Trophoblast cell (in vitro differentiated cells and primary cell): ENCODE measurements around the gene MMP3.

Experiments used
- DNase-seq, 2 donors: peaks; one replicate each; pipeline ENCODE4 v3.0.0-alpha.2; 2016
- H2AFZ ChIP-seq: 2 replicates; pipeline ENCODE4 v1.6.1; 2013; ENCODE audit warnings: low read length, moderate library complexity, mild to moderate bottlenecking; ENCODE audit not compliant: insufficient read depth, poor library complexity
- H2AK5ac ChIP-seq: 2 replicates; pipeline ENCODE4 v1.6.1; 2013; ENCODE audit warnings: mild to moderate bottlenecking, low read length
- H2BK120ac ChIP-seq: 2 replicates; pipeline ENCODE4 v1.6.1; 2013; ENCODE audit warnings: low read length, mild to moderate bottlenecking, moderate library complexity; ENCODE audit not compliant: insufficient read depth, poor library complexity
- H2BK12ac ChIP-seq: 2 replicates; pipeline ENCODE4 v1.6.1; 2013; ENCODE audit warnings: mild to moderate bottlenecking, low read length, moderate library complexity
- H2BK5ac ChIP-seq: 2 replicates; pipeline ENCODE4 v1.6.1; 2013; ENCODE audit warnings: low read length, low read depth, moderate library complexity, mild to moderate bottlenecking; ENCODE audit not compliant: poor library complexity
- H3K14ac ChIP-seq: 2 replicates; pipeline ENCODE4 v1.6.1; 2013; ENCODE audit warnings: mild to moderate bottlenecking, low read length
- H3K18ac ChIP-seq: 2 replicates; pipeline ENCODE4 v1.6.1; 2013; ENCODE audit warnings: mild to moderate bottlenecking, low read length
- H3K23ac ChIP-seq: 2 replicates; pipeline ENCODE4 v1.6.1; 2013; ENCODE audit warnings: low read length
- H3K27ac ChIP-seq: 2 replicates; pipeline ENCODE4 v1.5.1; 2013; ENCODE audit warnings: low read depth, mild to moderate bottlenecking, inconsistent platforms, low read length, moderate library complexity
- H3K27me3 ChIP-seq: 2 replicates; pipeline ENCODE4 v1.6.1; 2013; ENCODE audit warnings: inconsistent platforms, mild to moderate bottlenecking, low read length, moderate library complexity; ENCODE audit not compliant: insufficient read depth
- H3K36me3 ChIP-seq, 2 experiments: 1 replicate in 1 of 2; 2 replicates in 1 of 2; pipeline ENCODE4 v1.6.1; 2013; ENCODE audit warnings: low read length in 2 of 2, mild to moderate bottlenecking in 2 of 2, moderate library complexity in 1 of 2; ENCODE audit not compliant: insufficient read depth in 2 of 2, control insufficient read depth in 1 of 2
- H3K4ac ChIP-seq: 2 replicates; pipeline ENCODE4 v1.6.1; 2013; ENCODE audit warnings: low read depth, mild to moderate bottlenecking, low read length, moderate library complexity
- H3K4me1 ChIP-seq, 2 experiments: 1 replicate in 1 of 2; 2 replicates in 1 of 2; pipeline ENCODE4 v1.6.1; 2013; ENCODE audit warnings: low read length in 2 of 2, mild to moderate bottlenecking in 2 of 2, moderate library complexity in 1 of 2; ENCODE audit not compliant: insufficient read depth in 2 of 2, control insufficient read depth in 1 of 2
- H3K4me2 ChIP-seq: 2 replicates; pipeline ENCODE4 v1.6.1; 2013; ENCODE audit warnings: inconsistent platforms, mild to moderate bottlenecking, low read length, moderate library complexity
- H3K4me3 ChIP-seq: 2 replicates; pipeline ENCODE4 v1.5.1; 2013; ENCODE audit warnings: mild to moderate bottlenecking, low read depth, low read length, inconsistent platforms
- H3K79me1 ChIP-seq: one replicate; pipeline ENCODE4 v1.6.1; 2013; ENCODE audit warnings: low read length
- H3K79me2 ChIP-seq: 2 replicates; pipeline ENCODE4 v1.6.1; 2013; ENCODE audit warnings: low read length, mild to moderate bottlenecking; ENCODE audit not compliant: control insufficient read depth, insufficient read depth, poor library complexity
- H3K9ac ChIP-seq: 2 replicates; pipeline ENCODE4 v1.6.1; 2013; ENCODE audit warnings: mild to moderate bottlenecking, low read length
- H3K9me3 ChIP-seq: 2 replicates; pipeline ENCODE4 v1.6.1; 2013; ENCODE audit warnings: low read depth, mild to moderate bottlenecking, control low read depth, inconsistent platforms, low read length; ENCODE audit not compliant: insufficient read depth
- H4K12ac ChIP-seq: 2 replicates; pipeline ENCODE4 v1.6.1; 2013; ENCODE audit warnings: low read depth, mild to moderate bottlenecking, low read length, moderate library complexity
- H4K8ac ChIP-seq: 2 replicates; pipeline ENCODE4 v1.6.1; 2013; ENCODE audit warnings: low read depth, mild to moderate bottlenecking, low read length, moderate library complexity
- H4K91ac ChIP-seq: one replicate; pipeline ENCODE4 v1.6.1; 2013; ENCODE audit warnings: low read depth, mild to moderate bottlenecking, low read length, moderate library complexity
- WGBS: extraction: QIAGEN DNeasy Blood & Tissue Kit; methylation state at CpG from one replicate; pipeline ENCODE4 v1.1.7; 2013; ENCODE audit warnings: missing lambda C conversion rate; ENCODE audit not compliant: insufficient read length, insufficient coverage; ENCODE audit errors: extremely low coverage; 5-methylcytosine and 5-hydroxymethylcytosine counted together

The MMP3 gene

DNA sequence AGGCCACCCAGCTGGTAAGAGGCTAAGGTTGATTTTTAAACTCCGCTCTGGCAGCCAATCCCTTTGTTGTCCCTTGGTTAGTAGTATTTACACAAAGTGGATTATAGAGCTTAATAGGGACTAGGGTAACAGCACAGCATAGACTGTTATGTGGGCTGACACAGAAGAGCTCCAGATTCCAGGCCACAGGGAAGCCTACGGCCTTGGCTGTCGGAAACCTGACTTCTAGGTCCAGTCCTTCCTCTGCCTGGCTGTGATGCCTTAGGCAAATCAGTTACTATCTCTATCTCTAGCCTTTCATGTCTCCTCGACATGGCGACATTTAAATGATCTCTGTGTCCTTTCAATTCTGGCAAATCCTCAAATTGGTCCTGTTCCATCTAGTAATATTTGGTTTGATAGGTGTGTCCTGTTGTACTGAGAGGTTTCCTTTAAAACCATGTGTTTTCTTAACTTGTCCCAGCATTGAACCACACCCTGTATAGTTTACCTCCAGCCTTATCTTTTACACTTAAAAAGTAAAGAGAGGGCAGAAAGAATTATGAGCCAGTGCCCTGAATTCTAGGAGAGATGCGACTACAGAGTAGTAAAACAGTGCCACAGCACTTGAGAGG, 49.6 kb downstream of the MMP3 start:
- no CpG with 5 or more reads among the region's 6 CpGs for WGBS
- H3K27ac ChIP-seq, result no peak overlapping the region

DNA sequence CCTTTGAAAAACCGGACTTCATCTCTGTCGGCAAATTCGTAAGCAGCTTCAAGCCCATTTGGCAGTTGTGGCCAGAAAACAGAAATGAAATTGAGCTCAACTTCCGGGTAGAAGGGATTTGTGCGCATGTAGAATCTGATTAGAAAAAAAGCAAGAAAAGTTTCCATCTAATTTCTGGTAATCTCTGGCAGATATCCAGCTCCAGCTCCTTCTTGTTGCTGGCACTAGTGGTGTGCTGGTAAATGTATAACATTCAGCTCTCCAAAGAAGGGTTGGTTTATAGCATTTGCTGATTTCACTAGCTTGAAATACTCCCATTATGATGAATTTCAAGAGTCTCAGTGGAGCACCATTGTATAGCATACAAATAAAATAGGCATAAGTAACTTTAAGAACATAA, 50.8 kb downstream of the MMP3 start:
- H3K79me2 ChIP-seq, result no peaks in the 10 kb centered on the region
- H3K18ac ChIP-seq, result no peak overlapping the region
- H3K9me3 ChIP-seq, result no peaks in the 10 kb centered on the region
- no peak overlapping the region for H3K9ac ChIP-seq
- no peak overlapping the region for H2AK5ac ChIP-seq
- no CpG with 5 or more reads among the region's 5 CpGs for WGBS
- H3K14ac ChIP-seq, result no peak overlapping the region
- H3K36me3 ChIP-seq, result no peaks in the 10 kb centered on the region
- H4K91ac ChIP-seq, result no peak overlapping the region
- H2BK5ac ChIP-seq, result no peak overlapping the region
- no peaks in the 10 kb centered on the region for H3K4me1 ChIP-seq
- no peak overlapping the region for H3K27ac ChIP-seq
- no peaks in the 10 kb centered on the region for H3K27me3 ChIP-seq
- H4K8ac ChIP-seq, result no peak overlapping the region
- H3K4ac ChIP-seq, result no peak overlapping the region
- no peak overlapping the region for H2AFZ ChIP-seq
- no peak overlapping the region for H2BK12ac ChIP-seq
- no peak overlapping the region for H3K4me2 ChIP-seq
- no peak overlapping the region for H2BK120ac ChIP-seq
- no peak overlapping the region for H3K23ac ChIP-seq
- no peak overlapping the region for H4K12ac ChIP-seq
- DNase-seq, result no peak
- H3K79me1 ChIP-seq, result no peaks in the 10 kb centered on the region
- no peak overlapping the region for H3K4me3 ChIP-seq

More for the DNA sequence above, 49.6 kb downstream of the MMP3 start:
- Histone ChIP-seq H3K4me3 (no peak overlapping the region), H4K91ac (no peak overlapping the region), H3K23ac (no peak overlapping the region), H3K4me1 (no peaks in the 10 kb centered on the region), H2AK5ac (no peak overlapping the region), H3K14ac (no peak overlapping the region), H3K4ac (no peak overlapping the region), H3K9ac (no peak overlapping the region), H4K12ac (no peak overlapping the region), H3K18ac (no peak overlapping the region), H3K9me3 (no peaks in the 10 kb centered on the region), H3K27me3 (no peaks in the 10 kb centered on the region), H3K79me1 (no peaks in the 10 kb centered on the region), H3K79me2 (no peaks in the 10 kb centered on the region), H2BK12ac (no peak overlapping the region), H4K8ac (no peak overlapping the region), H2BK120ac (no peak overlapping the region), H3K36me3 (no peaks in the 10 kb centered on the region), H2AFZ (no peak overlapping the region), H3K4me2 (no peak overlapping the region), H2BK5ac (no peak overlapping the region)
- DNase-seq, result no peak

DNA sequence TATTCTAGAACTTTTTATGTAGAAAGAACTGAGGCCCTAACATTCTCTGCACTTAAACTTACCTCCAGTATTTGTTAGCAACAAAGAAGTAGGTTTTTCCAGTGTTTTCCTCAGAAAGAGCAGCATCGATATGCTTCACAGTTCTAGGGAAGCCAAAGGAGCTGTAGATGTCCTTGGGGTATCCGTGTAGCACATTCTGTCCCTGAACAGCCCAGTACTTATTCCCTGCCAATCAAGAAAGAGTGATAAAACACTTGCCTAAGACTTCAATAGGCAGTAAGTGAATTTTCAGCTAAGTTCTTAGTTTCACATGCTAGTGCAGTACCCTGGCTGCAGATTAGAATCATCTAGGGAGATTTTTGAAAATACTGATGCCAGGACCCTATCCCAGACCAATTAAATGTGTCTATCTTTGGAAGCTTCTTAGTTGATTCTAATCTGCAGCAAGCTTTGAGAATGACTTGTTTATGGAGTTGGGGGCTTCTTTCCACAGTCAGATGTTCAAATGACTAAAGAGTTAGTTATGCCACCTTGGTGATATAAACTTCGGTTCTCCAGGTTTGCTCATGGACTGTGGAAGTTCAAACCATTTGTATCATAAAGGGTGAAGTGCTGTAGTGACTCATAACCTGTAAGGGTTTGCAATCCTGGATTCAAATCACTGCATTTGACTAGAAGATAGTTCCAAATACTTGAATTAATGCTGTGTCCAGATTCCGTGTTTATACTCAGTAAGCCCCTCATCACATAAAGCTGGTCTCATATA, 52.0 kb downstream of the MMP3 start:
- no peaks in the 10 kb centered on the region for H3K27me3 ChIP-seq
- no peak overlapping the region for H2BK5ac ChIP-seq
- no peaks in the 10 kb centered on the region for H3K9me3 ChIP-seq
- H3K4me2 ChIP-seq, result no peak overlapping the region
- no peaks in the 10 kb centered on the region for H3K79me1 ChIP-seq
- no peak overlapping the region for H2BK12ac ChIP-seq
- no peaks in the 10 kb centered on the region for H3K79me2 ChIP-seq
- no peak overlapping the region for H4K12ac ChIP-seq
- no peak overlapping the region for H3K27ac ChIP-seq
- H4K8ac ChIP-seq, result no peak overlapping the region
- H3K4me1 ChIP-seq, result no peaks in the 10 kb centered on the region
- no peak overlapping the region for H3K4ac ChIP-seq
- no peak for DNase-seq
- no peak overlapping the region for H2AFZ ChIP-seq
- H3K18ac ChIP-seq, result no peak overlapping the region
- WGBS, result no CpG with 5 or more reads among the region's 4 CpGs
- H3K9ac ChIP-seq, result no peak overlapping the region
- no peaks in the 10 kb centered on the region for H3K36me3 ChIP-seq
- H2AK5ac ChIP-seq, result no peak overlapping the region
- H3K4me3 ChIP-seq, result no peak overlapping the region
- H3K14ac ChIP-seq, result no peak overlapping the region
- no peak overlapping the region for H3K23ac ChIP-seq
- no peak overlapping the region for H4K91ac ChIP-seq
- H2BK120ac ChIP-seq, result no peak overlapping the region

DNA sequence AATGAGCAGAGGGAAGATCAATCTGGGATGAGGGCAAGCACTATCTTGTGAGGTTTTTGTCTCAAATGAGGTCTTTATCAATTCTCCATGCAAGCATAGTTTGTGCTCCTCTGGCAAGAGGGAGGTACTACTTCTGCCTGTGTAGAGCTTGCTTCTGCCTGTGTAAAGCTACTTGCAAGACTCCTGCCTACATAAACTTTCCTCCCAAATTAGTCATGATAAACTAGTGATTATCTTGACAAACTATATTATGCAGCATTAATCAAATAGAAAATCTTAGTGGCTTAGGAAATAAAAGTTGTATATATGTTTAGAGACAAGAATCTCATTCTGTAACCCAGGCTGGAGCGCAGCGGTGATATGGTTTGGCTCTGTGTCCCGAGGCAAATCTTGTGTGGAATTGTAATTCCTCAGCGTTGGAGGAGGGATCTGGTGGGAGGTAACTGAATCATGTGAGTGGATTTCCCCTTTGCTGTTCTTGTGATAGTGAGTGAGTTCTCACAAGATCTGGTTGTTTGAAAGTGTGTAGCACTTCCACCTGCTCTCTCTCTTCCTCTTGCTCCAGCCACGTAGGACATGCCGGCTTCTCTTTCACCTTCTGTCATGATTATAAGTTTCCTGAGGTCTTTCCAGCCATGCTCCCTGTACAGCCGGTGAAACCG, 54.9 kb downstream of the MMP3 start:
- Histone ChIP-seq H2BK12ac (no peak overlapping the region), H3K27me3 (no peaks in the 10 kb centered on the region), H4K12ac (no peak overlapping the region), H2BK120ac (no peak overlapping the region), H4K8ac (no peak overlapping the region), H3K18ac (no peak overlapping the region), H3K9me3 (no peaks in the 10 kb centered on the region), H3K4ac (no peak overlapping the region), H2BK5ac (no peak overlapping the region), H3K79me2 (no peaks in the 10 kb centered on the region), H3K14ac (no peak overlapping the region), H3K4me2 (no peak overlapping the region), H2AK5ac (no peak overlapping the region), H3K79me1 (no peaks in the 10 kb centered on the region), H3K4me1 (peaks cover 0 to 1% of the 10 kb centered on the region in 2 experiments), H3K9ac (no peak overlapping the region), H2AFZ (no peak overlapping the region), H3K23ac (no peak overlapping the region), H3K27ac (no peak overlapping the region), H4K91ac (no peak overlapping the region), H3K4me3 (no peak overlapping the region), H3K36me3 (no peaks in the 10 kb centered on the region)
- WGBS, result no CpG with 5 or more reads among the region's 8 CpGs
- DNase-seq, result no peak
